Measurements from ENCODE around the gene LRRC10.
"Not testable (repeated sequence)": the region's sequence is repeated elsewhere in the genome, so short reads cannot be mapped to it uniquely, and the experiment has no call there.

Gene LRRC10

DNA sequence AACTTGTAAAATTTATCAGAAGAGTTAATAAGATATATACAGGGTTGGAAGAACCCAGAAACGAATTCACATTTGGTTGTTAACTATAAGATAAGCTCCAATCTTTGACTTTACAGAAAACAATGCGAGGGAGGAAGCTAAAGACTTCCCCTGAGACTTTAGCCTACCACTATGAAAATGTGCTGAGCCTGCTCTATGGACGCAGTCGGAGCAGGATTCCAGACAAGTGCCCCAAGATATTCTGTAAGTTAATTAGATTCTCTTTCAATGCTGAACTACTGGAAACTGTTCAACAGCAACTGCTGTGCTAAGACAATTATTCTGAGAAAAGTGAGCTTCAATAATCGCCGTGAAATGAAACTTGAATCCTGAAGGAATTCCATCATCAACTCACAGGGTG, 8.3 kb upstream of the LRRC10 start:
- no peak for DNase-seq (ENCODE audit: low read depth in 3 of 3)

DNA sequence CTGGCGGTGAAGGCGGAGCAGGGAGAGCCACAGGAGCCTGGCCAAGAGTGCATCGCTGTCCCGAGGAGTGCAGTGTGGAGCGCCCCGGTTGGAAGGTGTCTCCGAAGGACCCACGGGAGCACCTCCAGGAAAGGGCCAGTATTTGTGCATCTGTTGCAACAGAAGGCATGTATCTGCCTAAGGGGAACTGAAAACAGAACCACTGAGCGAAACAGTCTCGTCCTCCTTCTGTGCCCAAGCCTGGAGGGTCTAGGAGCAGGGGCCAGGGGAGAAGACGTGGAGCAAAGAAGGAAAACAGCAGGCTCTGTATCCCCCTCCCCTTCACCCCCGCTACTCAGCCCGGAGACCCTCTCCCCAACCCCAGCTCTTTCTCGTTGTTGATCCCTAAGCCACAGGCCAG, 5.3 kb upstream of the LRRC10 start:
- DNase-seq (ENCODE audit: low read depth in 3 of 3): no peak

DNA sequence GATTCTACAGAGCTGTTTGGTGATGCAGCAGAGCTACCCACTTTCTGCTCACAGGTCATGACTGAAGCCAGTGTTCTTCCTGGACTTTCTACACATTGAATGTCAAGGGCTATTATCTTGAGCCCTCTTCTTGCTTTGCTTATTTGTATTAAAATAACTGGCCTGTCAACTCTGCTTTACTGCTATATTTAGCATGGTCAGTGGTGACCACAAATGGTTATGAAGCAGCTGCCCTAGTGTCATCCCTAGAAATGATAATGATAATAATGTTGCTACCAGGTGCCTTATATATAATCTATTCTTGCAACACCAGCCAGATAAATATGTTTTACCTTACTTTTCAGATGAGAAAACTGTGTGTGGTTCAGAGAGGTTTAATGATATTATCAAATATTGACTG, 2.6 kb upstream of the LRRC10 start:
- no peak for DNase-seq (ENCODE audit: low read depth in 3 of 3)

DNA sequence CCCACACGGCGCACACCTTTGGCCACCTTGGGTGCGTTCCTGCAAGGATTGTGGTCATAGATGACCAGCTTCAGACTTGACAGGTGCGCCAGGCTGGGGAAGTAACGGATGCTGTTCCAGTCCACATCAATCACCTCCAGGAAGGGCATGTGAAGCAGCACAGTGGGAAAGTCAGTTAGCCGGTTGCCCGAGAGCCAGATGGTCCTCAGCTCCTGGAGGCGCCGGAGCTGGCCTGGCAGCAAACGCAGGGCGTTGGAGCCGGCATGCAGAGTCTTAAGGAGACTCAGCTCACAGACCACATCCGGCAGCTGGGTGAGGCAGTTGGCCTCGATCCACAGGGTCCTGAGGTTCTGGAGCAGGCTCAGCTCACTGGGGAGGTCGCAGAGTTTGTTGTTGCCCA, 581 bp downstream of the LRRC10 start:
- DNase-seq (ENCODE audit: low read depth in 3 of 3): no peak

DNA sequence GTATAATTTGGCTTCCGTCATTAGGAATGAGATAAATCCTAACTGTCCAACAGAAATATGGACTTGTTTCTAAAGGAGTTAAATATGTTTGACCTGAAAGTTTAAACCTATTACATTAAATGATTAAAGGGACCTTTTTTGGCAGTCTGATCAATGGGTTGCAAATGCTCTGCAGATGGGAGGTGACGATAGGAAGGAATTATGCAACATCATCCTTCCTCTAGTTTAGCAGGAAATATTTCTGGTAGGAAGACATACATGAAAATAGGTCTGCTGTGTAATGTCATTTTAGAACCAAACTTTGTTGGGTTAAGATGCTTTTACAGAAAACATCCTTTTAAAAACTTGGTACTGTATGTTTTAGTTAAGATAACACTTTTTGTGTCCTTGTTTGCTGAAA, 2.6 kb downstream of the LRRC10 start:
- DNase-seq (ENCODE audit: low read depth in 3 of 3): no peak

DNA sequence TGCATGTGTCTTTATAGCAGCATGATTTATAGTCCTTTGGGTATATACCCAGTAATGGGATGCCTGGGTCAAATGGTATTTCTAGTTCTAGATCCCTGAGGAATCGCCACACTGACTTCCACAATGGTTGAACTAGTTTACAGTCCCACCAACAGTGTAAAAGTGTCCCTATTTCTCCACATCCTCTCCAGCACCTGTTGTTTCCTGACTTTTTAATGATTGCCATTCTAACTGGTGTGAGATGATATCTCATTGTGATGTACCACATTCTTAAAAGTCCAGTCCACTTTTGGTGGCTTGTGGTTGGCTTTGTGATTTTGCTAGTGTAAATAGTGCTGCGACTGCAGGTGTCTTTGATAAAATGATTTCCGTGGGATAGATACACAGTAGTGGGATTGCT, 6.4 kb downstream of the LRRC10 start:
- DNase-seq (ENCODE audit: low read depth in 3 of 3): not testable (repeated sequence)

DNA sequence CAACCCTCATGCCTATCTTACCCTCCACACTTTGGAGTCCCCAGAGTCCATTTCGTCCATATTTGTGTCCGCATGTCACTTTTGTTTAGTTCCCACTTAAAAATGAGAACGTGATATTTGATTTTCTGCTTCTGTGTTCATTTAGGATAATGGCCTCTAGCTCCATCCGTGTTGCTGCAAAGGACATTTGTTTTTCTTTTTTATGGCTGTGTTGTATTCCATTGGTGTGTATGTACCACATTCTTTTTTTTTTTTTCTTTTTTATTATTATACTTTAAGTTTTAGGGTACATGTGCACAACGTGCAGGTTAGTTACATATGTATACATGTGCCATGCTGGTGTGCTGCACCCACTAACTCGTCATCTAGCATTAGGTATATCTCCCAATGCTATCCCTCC, 7.2 kb downstream of the LRRC10 start:
- not testable (repeated sequence) for DNase-seq (ENCODE audit: low read depth in 3 of 3)

DNA sequence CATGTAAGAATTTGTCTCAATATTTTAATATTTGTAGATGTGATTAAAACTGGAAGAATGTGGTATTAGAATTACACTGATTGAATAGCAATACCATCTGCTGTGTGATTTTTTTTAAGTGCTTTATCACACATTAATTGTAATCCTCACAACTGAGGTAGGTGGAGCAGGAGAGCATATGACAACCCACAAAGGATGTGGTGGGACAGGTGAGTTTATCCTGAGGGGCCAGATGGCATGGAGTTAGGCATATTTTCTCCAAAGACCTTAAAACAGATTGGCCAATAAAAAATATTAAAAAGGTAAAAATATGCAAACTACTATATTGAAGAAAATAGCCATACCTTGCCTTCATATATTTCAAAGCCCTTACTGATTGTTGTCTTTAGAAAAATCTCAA, 7.8 kb downstream of the LRRC10 start:
- no peak for DNase-seq (ENCODE audit: low read depth in 3 of 3)

DNA sequence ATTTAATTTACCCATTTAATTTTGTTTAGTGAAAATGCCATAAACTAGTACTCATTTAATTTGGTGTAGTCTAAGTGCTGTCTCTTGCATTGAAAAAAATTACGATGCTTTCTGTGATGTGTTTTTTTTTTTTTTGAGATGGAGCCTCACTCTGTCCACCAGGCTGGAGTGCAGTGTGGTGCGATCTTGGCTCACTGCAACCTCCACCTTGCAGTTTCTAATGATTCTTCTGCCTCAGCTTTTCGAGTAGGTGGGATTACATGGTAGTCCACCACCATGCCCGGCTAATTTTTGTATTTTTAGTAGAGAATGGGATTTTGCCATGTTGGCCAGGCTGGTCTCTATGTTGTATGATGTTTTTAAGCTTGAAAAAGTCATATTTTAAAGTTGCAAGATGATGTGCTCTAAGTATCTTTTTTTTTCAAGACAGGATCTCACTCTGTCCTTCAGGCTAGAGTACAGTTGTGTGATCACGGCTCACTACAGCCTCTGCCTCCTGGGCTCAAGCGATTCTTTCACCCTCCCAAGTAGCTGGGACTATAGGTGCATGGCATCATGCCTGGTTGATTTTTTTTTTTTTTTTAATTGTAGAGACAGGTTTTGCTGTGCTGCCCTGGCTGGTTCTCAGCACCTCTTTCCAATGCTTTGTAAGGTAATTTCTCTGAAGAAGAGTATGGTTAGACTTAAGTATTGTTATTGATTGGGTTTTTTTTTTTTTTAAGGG, 8.6 kb downstream of the LRRC10 start:
- DNase-seq (ENCODE audit: low read depth in 3 of 3): no peak

DNA sequence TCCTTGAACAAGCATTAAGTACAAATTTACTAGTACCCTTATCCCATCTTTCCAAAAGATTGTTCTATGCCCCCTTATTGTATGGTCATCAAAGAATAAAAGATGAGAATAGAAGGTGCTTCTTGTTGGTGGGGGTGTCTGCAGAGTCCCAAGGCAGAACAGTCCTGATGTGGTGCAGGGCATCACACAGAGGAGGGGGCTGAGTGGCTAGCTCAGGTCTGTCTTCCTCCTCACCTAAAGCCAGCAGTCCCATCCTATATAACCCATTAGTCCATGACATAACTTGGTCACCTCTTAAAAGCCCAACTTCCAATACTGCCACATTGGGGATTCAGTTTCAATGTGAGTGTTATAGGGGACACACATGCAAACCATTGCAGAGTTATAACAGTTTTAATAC, 9.9 kb downstream of the LRRC10 start:
- DNase-seq (ENCODE audit: low read depth in 3 of 3): no peak

DNA sequence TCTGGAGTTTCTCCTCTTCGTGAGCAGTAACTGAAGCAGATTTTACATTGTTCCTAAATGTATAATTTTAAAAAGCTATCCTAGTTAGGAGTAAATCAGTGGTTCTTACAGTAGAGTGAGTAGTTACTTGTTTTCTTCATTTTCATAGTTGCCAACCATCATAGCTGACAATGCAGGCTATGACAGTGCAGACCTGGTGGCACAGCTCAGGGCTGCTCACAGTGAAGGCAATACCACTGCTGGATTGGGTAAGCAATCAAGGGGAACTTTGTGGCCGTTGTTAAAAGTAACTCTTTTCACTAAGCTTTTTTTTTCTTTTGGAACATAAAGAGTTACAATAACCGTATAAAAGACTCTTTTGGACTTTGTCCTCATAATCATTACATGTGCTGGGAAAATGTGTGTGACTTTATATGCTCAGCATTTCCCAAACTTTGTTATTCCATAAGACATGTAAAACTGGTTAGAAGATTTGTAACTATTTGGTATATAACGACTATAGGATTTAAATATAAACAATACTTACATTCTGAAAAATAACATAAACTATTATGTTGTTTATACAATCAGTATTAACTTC, 12.4 kb downstream of the LRRC10 start:
- DNase-seq (ENCODE audit: low read depth in 3 of 3): no peak

DNA sequence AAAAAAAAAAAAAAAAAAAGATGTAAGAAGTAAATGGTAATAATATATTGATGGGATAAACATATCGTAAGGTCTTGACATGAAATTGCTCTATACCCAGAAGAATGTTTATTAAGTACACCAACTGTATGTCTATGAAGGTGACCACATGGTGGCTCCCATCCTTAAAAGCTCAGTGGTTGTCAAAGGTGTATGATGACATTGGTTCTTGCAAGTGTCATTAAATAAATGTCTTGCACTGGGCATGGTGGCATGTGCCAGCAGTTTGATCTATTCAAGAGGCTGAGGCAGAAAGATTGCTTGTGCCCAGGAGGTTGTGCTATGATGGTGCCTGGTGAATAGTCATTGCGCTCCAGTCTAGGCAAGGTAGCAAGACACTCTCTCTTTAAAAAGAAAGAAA, 15.0 kb downstream of the LRRC10 start:
- no peak for DNase-seq (ENCODE audit: low read depth in 3 of 3)

DNA sequence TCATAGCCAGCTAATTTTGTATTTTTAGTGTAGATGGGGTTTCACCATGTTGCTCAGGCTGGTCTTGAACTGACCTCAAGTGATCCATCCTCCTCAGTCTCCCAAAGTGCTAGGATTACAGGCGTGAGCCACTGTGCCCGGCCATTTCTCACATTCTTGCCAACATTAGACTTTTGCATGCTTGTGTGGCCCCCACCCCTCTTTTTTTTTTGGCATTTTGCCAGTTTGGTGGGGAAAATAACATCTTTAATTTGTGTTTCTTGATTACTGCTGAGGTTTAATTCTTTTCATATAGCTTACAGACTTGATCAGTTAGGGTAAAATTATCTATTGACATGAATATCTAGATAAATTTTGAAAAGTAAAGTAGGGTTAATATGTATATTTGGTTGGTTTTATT, 21.6 kb downstream of the LRRC10 start:
- no peak for DNase-seq (ENCODE audit: low read depth in 3 of 3)

DNA sequence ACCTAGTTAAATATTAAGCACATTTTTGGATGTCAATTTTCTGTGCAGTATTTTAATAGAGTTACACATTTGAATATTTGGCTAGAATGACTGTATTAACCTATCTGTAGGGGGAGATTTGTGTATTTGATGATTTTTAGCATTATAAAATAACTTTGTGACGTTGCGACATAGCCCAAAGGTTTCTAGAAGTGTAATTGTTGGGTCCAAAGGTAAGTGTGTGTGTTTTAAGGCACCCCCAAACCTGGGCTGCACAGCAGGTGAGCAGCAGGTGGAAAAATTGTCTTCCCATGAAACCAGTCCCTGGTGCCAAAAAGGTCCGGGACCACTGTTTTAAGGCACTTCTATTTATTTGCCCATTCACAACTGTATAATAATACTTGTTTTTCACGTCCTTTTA, 22.2 kb downstream of the LRRC10 start:
- DNase-seq (ENCODE audit: low read depth in 3 of 3): no peak

DNA sequence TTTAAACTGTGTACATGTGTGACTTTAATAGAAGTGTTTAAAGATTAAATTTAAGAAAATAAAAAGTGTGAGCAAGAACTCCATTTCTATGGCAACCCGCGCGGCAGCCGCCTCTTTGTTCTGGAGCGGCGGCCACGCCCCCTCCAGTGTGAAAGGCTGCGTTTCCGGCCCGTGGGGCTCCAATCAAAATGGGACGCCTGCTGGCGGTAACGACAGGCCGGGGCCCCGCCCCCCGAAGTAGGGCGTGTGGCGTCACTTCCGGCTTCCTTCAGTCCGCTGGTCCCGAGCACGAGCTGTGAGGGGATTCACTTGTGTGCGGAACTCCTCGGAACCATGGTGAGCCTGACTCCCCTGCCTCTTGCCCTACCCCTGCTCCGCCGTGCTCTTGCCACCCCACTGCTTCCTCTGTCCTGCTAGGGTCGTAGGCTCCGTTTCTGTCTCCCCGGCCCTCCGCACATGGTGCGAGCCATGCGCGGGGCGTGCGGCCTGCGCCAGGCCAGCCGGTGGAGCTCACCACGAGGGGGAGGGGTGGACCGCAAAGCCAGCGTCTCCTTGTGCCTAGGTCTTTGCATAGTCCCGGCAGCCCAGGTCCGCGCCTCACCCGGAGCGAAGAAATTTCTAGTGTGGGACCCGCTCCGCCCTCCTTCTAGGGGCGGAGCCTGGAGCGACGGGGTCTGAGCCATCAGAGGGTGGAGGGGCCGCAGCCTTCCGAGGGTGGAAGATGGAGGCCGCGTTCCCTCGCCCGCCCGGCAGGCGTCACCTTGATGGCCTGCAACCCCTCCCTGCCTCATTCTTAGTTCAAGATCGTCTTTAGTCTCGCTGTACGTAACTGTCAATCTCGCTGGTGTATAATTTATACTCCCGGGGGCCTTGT, 25.3 kb downstream of the LRRC10 start, which contains the start of gene CCT2:
TSS of gene CCT2 (plus strand) at position 271 of the 874 bp plus-strand sequence. CDS start at position 334, 63 bp downstream.
- DNase-seq (ENCODE audit: low read depth in 3 of 3): peak; percentile 93 to 95 (median 95)

DNA sequence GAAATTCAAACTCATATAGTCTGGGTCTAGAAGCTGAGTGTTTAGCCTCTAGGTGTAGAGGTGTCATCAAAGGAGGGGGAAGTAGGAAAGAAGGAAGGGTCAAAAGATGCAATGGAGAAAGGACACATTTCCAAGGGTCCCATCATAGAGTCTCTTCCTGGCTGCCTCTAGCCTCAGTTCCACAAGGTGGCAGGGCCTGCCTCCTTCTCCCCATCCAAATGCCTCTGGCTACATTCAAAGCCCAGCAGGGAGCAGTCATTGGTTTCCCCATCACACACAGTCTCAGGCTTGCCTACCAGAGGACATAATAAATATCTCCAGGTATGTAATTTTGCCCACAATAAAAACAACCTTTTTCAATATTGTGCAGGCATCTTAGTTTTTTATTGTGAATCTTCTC, 27.5 kb downstream of the LRRC10 start:
- no peak for DNase-seq (ENCODE audit: low read depth in 3 of 3)

DNA sequence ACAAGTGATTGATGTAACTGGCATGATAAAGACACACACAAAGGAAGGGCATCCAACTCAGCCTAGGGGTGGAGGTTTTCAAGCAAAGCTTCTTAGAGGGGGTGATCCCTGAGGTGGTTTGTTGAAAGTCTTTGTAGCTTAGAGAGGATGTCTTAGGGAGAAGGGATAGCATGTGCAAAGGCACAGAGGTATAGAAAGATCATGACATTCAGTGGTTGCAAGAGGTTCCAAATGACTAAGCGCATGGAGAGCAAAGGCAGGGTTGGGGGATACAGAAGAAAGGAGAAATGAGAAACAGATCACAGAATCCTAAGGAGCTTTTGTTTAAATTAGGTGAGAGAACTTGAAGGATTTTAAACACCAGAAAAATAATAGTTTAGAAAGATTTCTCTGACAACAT, 30.6 kb downstream of the LRRC10 start:
- no peak for DNase-seq (ENCODE audit: low read depth in 3 of 3)

DNA sequence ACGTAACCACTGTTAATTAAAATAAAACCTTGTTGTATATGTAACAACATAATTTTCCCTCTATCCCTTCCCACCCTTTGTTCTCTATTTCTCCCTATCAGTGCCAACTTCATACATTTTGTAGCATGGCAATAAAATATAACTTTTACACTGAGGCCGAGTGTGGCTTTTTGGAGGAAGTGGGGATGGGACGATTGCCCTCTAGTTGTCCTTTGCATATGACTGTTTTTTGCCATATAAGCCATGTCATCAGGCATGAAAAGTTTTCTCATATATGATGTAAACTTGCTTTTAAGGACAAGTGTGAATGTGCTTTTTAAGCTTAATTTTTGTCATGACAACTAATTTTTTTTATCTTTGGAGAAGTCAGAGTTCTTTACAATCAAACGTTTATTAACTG, 31.7 kb downstream of the LRRC10 start:
- DNase-seq (ENCODE audit: low read depth in 3 of 3): no peak

DNA sequence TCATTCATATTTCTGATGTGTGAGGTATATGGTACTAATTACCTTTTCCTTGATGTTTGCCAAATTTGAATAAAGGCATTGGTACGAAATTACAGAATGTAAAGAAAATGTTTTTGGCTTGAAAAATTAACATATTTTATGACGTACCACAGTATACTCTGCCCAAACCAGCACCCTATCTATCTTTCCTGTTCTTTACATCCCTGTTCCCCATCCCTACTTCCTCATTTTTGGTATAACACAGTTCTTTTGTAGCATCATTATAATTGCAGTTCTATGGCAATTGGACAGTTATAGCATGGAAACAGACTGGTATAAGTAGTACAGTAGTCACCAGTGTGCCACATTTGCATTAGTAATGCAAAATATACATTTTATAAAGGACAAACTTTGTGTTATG, 32.4 kb downstream of the LRRC10 start:
- no peak for DNase-seq (ENCODE audit: low read depth in 3 of 3)

DNA sequence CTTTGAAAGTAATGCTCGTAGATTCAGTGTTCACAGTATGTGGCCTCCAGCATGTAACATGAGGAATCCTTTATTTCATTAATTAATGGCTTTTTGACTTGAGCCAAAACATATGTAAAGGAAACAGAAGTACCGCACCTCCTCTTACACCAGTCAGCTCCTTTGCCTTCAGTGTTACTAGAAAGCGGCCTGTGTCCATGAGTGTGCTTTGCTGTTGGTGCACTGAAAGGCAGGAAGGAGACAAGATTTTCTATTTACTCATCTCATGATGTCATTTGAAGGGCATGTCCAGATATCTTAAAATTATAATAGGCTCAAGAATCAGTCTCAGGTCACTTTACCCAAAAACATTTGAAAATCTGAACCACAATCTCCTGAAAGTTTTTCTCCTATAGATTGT, 35.4 kb downstream of the LRRC10 start:
- DNase-seq (ENCODE audit: low read depth in 3 of 3): no peak

DNA sequence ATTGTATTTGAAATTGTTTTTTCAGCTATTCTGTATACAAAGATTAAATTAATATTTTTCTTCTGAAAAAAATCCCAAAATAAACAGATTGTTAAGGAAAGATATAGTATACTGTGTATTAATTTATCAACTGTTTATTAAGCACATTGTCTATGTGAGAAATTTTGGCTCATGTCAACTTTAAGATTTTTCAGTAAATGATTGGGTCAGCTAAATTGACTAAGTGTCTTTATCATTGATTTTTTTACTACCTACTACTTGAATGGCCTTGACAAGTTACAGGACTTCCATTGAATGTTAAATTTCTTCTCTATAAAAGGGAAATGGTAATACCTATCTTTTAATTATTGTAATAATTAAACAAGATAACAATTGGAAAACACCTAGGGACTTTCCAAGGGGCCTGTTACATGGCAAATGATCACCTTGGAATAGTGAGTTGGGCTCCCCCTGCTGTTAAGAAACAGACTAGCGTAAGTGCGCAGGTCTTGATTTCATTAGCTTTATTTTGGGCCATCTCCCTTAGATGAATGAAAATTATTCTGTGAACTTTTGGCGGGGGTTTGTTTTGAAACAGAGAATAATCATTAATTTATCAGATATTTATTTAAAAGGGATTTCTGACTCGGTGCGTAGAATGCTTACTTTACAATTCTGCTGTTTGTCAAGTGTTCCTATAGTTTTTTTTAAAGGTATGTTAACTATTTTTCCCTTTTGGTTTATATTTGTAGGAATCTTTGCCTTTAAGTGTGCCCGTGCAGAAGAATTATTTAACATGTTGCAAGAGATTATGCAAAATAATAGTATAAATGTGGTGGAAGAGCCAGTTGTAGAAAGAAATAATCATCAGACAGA, 39.9 kb downstream of the LRRC10 start:
- DNase-seq (ENCODE audit: low read depth in 3 of 3): peak in 2 of 3 experiments; percentile 24 to 33

DNA sequence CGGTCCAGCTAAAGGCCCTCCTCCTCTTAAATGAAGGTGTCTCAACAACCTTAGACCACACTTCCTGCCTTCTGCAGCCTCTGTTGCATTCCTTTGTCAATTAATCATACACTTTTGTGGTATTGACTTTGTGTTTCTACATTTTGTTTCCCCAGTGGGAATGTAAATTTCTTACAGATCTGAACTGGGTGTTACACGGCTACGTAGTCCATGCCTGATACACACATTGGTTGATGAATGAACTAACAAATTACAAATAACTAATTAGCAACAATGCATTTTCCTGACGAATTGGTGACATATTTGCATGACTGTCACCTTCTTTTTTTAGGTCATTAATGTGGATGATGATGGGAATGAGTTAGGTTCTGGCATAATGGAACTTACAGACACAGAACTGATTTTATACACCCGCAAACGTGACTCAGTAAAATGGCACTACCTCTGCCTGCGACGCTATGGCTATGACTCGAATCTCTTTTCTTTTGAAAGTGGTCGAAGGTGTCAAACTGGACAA, 40.6 kb downstream of the LRRC10 start:
- DNase-seq (ENCODE audit: low read depth in 3 of 3): no peak

All from stimulated activated CD4-positive, alpha-beta T cell treated with anti-CD3 and anti-CD28 coated beads, TNF-alpha, amount 100 ng/mL, for 4 hours (primary cell).